KOPT-K1 (cell line): ENCODE results near the gene DIAPH2.

Experiments used
- H3K27ac ChIP-seq: fragments of 200-600 bp; sonication (generic); 2 replicates; pipeline ENCODE4 v1.5.1; 2016; ENCODE audit warnings: antibody characterized with exemption, mild to moderate bottlenecking, low read depth, low read length; ENCODE audit not compliant: poor library complexity, severe bottlenecking
- H3K36me3 ChIP-seq: fragments of 200-600 bp; sonication (generic); 2 replicates; pipeline ENCODE4 v1.5.1; 2017; ENCODE audit warnings: antibody characterized with exemption, mild to moderate bottlenecking, low read length, moderate library complexity; ENCODE audit not compliant: insufficient read depth
- H3K9me3 ChIP-seq: fragments of 200-600 bp; sonication (generic); 2 replicates; pipeline ENCODE4 v1.5.1; 2017; ENCODE audit warnings: antibody characterized with exemption, low read length, mild to moderate bottlenecking; ENCODE audit not compliant: insufficient read depth, poor library complexity, severe bottlenecking

DIAPH2 gene

GRCh38 chrX:97498093-97498492 is 813.5 kb downstream of the DIAPH2 start:
- Histone ChIP-seq H3K9me3 (no peaks in the 10 kb centered on the region), H3K36me3 (no peaks in the 10 kb centered on the region), H3K27ac (no peak overlapping the region)

GRCh38 chrX:97504431-97504830 is 819.8 kb downstream of the DIAPH2 start:
- Histone ChIP-seq H3K27ac (no peak overlapping the region), H3K9me3 (no peaks in the 10 kb centered on the region), H3K36me3 (no peaks in the 10 kb centered on the region)

GRCh38 chrX:97517763-97518162 is 833.1 kb downstream of the DIAPH2 start:
- Histone ChIP-seq H3K36me3 (no peaks in the 10 kb centered on the region), H3K27ac (no peak overlapping the region), H3K9me3 (no peaks in the 10 kb centered on the region)

GRCh38 chrX:97522307-97522706 is 837.7 kb downstream of the DIAPH2 start:
- Histone ChIP-seq H3K9me3 (no peaks in the 10 kb centered on the region), H3K27ac (no peak overlapping the region), H3K36me3 (no peaks in the 10 kb centered on the region)

- Histone ChIP-seq H3K36me3 (no peaks in the 10 kb centered on the region), H3K9me3 (no peaks in the 10 kb centered on the region), H3K27ac (no peak overlapping the region)
Measured at GRCh38 chrX:97524340-97524739, 839.7 kb downstream of the DIAPH2 start.

GRCh38 chrX:97524997-97525396 is 840.4 kb downstream of the DIAPH2 start:
- peaks cover 3% of the 10 kb centered on the region for H3K9me3 ChIP-seq
- no peaks in the 10 kb centered on the region for H3K36me3 ChIP-seq
- no peak overlapping the region for H3K27ac ChIP-seq

- Histone ChIP-seq H3K9me3 (peaks cover 11% of the 10 kb centered on the region), H3K36me3 (no peaks in the 10 kb centered on the region), H3K27ac (no peak overlapping the region)
Measured at GRCh38 chrX:97525981-97526380, 841.3 kb downstream of the DIAPH2 start.

- Histone ChIP-seq H3K27ac (no peak overlapping the region), H3K9me3 (peaks cover 11% of the 10 kb centered on the region), H3K36me3 (no peaks in the 10 kb centered on the region)
Measured at GRCh38 chrX:97527725-97528124, 843.1 kb downstream of the DIAPH2 start.

GRCh38 chrX:97529536-97530200 is 845.0 kb downstream of the DIAPH2 start:
- Histone ChIP-seq H3K36me3 (no peaks in the 10 kb centered on the region), H3K9me3 (peaks cover 11% of the 10 kb centered on the region), H3K27ac (no peak overlapping the region)

- no peak overlapping the region for H3K27ac ChIP-seq
- H3K9me3 ChIP-seq, result peaks cover 11% of the 10 kb centered on the region
- H3K36me3 ChIP-seq, result no peaks in the 10 kb centered on the region
Measured at GRCh38 chrX:97531825-97532224, 847.2 kb downstream of the DIAPH2 start.

GRCh38 chrX:97538745-97539144 is 854.1 kb downstream of the DIAPH2 start:
- H3K9me3 ChIP-seq, result no peaks in the 10 kb centered on the region
- no peaks in the 10 kb centered on the region for H3K36me3 ChIP-seq
- H3K27ac ChIP-seq, result no peak overlapping the region

GRCh38 chrX:97539970-97540519 is 855.4 kb downstream of the DIAPH2 start:
- Histone ChIP-seq H3K36me3 (no peaks in the 10 kb centered on the region), H3K27ac (no peak overlapping the region), H3K9me3 (no peaks in the 10 kb centered on the region)

- no peaks in the 10 kb centered on the region for H3K9me3 ChIP-seq
- no peaks in the 10 kb centered on the region for H3K36me3 ChIP-seq
- no peak overlapping the region for H3K27ac ChIP-seq
Measured at GRCh38 chrX:97547877-97548578, 863.4 kb downstream of the DIAPH2 start.

- H3K36me3 ChIP-seq, result no peaks in the 10 kb centered on the region
- H3K9me3 ChIP-seq, result no peaks in the 10 kb centered on the region
- no peak overlapping the region for H3K27ac ChIP-seq
Measured at GRCh38 chrX:97551821-97552220, 867.2 kb downstream of the DIAPH2 start.

GRCh38 chrX:97553833-97554232 is 869.2 kb downstream of the DIAPH2 start:
- Histone ChIP-seq H3K27ac (no peak overlapping the region), H3K36me3 (no peaks in the 10 kb centered on the region), H3K9me3 (no peaks in the 10 kb centered on the region)

- Histone ChIP-seq H3K27ac (no peak overlapping the region), H3K36me3 (no peaks in the 10 kb centered on the region), H3K9me3 (no peaks in the 10 kb centered on the region)
Measured at GRCh38 chrX:97556359-97556758, 871.7 kb downstream of the DIAPH2 start.
